K562 (cell line): ENCODE measurements around the gene MRPL38. TPM values are rescaled to one million over a fixed set of nuclear protein-coding genes. Genes with fewer than 3 reads are reported as not detected.

ENCODE experiments used
- ATF7 ChIP-seq: fragments of 450-650 bp; IDR thresholded peaks from 2 replicates; pipeline ENCODE4 v1.7.1; 2014; ENCODE audit warnings: mild to moderate bottlenecking, moderate library complexity
- HIVEP1 ChIP-seq: fragments of 250-450 bp; sonication (Bioruptor Pico); IDR thresholded peaks from 2 replicates; pipeline ENCODE4 v1.4.0; 2020; ENCODE audit warnings: mild to moderate bottlenecking
- KAT7 ChIP-seq: sonication (generic); formaldehyde crosslinking; IDR thresholded peaks from 2 replicates; pipeline ENCODE4 v1.8.0; 2022; ENCODE audit warnings: missing genetic modification reagents, mild to moderate bottlenecking, borderline replicate concordance
- KDM5B ChIP-seq: fragments of 200-600 bp; sonication (generic); IDR thresholded peaks from 2 replicates; pipeline ENCODE4 v1.6.1; 2012; ENCODE audit warnings: low read depth, mild to moderate bottlenecking, moderate library complexity, low read length, control low read depth, inconsistent platforms; ENCODE audit not compliant: insufficient replicate concordance
- SMARCC2 ChIP-seq: fragments of 450-650 bp; IDR thresholded peaks from 2 replicates; pipeline ENCODE4 v1.6.1; 2017; ENCODE audit warnings: antibody characterized with exemption, moderate library complexity, mild to moderate bottlenecking, low read depth
- TAL1 ChIP-seq: fragments of 450-650 bp; IDR thresholded peaks from 2 replicates; pipeline ENCODE4 v1.6.1; 2016; ENCODE audit warnings: mild to moderate bottlenecking
- TBL1XR1 ChIP-seq, 2 experiments: IDR thresholded peaks; 2 replicates each; pipeline ENCODE4 v1.6.1; 2012; ENCODE audit warnings: improper control_type of control experiment in 2 of 2, low read length in 2 of 2, mild to moderate bottlenecking in 1 of 2
- TOE1 ChIP-seq, 2 experiments: fragments of 450-650 bp in 1 of 2; sonication (generic) in 1 of 2; formaldehyde crosslinking in 1 of 2; IDR thresholded peaks; 2 replicates each; pipeline versions ENCODE4 v1.7.1 to v1.8.0; 2016 to 2022; ENCODE audit warnings: borderline replicate concordance in 2 of 2, mild to moderate bottlenecking in 2 of 2, antibody characterized with exemption in 1 of 2, inconsistent platforms in 1 of 2, low read depth in 1 of 2, missing genetic modification reagents in 1 of 2, moderate library complexity in 1 of 2
- ZC3H11A ChIP-seq: IDR thresholded peaks from 2 replicates; pipeline ENCODE4 v1.6.1; 2012; ENCODE audit warnings: low read depth, low read length, improper control_type of control experiment
- ZNF354B ChIP-seq: fragments of 250-450 bp; sonication (Bioruptor Pico); IDR thresholded peaks from 2 replicates; pipeline ENCODE4 v1.4.0; 2020
- ZNF584 ChIP-seq: fragments of 200-800 bp; sonication (Bioruptor generic); IDR thresholded peaks from 2 replicates; pipeline ENCODE4 v1.6.1; 2016; ENCODE audit warnings: low read depth, mild to moderate bottlenecking, missing genetic modification characterization, missing compliant biosample characterization
- ZNF707 ChIP-seq: fragments of 250-450 bp; sonication (Bioruptor Pico); conservative IDR thresholded peaks from 2 replicates; pipeline ENCODE4 v1.8.0; 2022; ENCODE audit warnings: inconsistent platforms, mild to moderate bottlenecking, moderate library complexity
- polyA plus RNA-seq, 8 experiments: library from polyadenylated mRNA; depleted of rRNA in 4 of 8; stranded (reverse) in 5 of 8; unstranded in 3 of 8; fragments of >200 nt; fragmentation: Nextera tagmentation in 2 of 8; fragmentation: Illumina TruSeq in 1 of 8; extraction: Ambion mirVana in 2 of 8; extraction: Trizol in 1 of 8; gene quantifications; 2 replicates each; pipeline versions ENCODE4 v1.2.1 to v1.2.3, GENCODE V29; 2011 to 2014; ENCODE audit warnings: inconsistent platforms in 1 of 8, missing spikeins in 1 of 8
- total RNA-seq, 7 experiments: library from RNA; depleted of rRNA in 6 of 7; stranded (reverse); fragments of >200 nt in 6 of 7; fragmentation: Illumina TruSeq in 2 of 7; extraction: Trizol in 2 of 7; gene quantifications; 2 replicates each; pipeline versions ENCODE4 v1.2.1 to v1.2.3, GENCODE V29; 2011 to 2021; ENCODE audit warnings: low replicate concordance in 1 of 7
- TF ChIP-seq, protein P1 (sequence below): fragments of 250-450 bp; sonication (Bioruptor Pico); IDR thresholded peaks from 2 replicates; pipeline ENCODE4 v1.8.0; 2021; ENCODE audit warnings: moderate library complexity, mild to moderate bottlenecking, inconsistent platforms
- TF ChIP-seq, protein P2 (sequence below): fragments of 250-450 bp; sonication (Bioruptor Pico); IDR thresholded peaks from 2 replicates; pipeline ENCODE4 v1.4.0; 2020; ENCODE audit warnings: mild to moderate bottlenecking, moderate library complexity
- TF ChIP-seq, protein P3 (sequence below): fragments of 250-450 bp; sonication (Bioruptor Pico); IDR thresholded peaks from 2 replicates; pipeline ENCODE4 v1.8.0; 2021; ENCODE audit warnings: borderline replicate concordance, mild to moderate bottlenecking, moderate library complexity; ENCODE audit not compliant: poor library complexity, severe bottlenecking
- TF ChIP-seq, protein P4 (sequence below): fragments of 450-650 bp; IDR thresholded peaks from 2 replicates; pipeline ENCODE4 v1.6.1; 2017; ENCODE audit warnings: antibody characterized with exemption, mild to moderate bottlenecking

The MRPL38 gene
- total and polyA plus RNA-seq, 9 of the 15 experiments (the other 6 are each of a cell fraction or from before 2014, with no cell fraction given): 4.5 to 154 (median 48.5) TPM

DNA sequence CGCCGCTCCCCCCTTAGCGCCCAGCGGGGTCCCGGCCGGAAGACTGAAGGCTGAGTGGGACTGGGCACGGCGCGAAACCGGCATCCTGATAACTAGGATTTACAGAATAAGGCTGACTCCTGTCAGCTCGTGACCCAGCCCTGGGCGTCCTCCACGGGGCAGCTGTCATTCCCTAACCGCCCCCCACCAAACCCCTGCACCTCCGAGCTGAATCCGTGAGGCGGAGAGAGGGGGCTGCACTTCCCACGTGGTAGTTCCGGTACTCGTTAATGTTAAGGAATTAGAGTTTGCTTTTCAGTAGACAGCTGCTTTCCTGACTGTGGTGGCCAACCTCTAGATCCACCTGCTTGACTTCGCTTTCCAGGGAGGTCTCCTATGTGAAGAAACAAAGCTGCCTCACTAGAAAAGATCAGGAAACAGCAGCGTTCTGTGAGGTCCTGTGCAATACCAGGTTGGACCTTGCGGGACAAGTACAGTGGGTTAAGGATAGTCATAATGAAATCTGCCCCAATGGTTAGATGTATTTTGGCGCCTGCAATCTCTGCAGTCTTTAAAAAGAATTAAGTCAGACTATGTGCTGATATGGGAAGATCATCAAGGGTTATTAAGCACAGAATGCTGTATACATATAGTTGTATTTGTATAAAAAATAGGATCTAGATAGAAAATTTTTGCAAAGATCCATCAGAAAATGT, 48.5 kb downstream of the MRPL38 start (continued):
- no peak for TF ChIP-seq ZNF354B (CRISPR knock-in tag)
- no peak for TF ChIP-seq ZNF584 (CRISPR knock-in tag)
- peak; percentile 48 for TF ChIP-seq KDM5B
- TF ChIP-seq ZC3H11A: no peak
- TF ChIP-seq TAL1: no peak
- TF ChIP-seq, protein P1, sequence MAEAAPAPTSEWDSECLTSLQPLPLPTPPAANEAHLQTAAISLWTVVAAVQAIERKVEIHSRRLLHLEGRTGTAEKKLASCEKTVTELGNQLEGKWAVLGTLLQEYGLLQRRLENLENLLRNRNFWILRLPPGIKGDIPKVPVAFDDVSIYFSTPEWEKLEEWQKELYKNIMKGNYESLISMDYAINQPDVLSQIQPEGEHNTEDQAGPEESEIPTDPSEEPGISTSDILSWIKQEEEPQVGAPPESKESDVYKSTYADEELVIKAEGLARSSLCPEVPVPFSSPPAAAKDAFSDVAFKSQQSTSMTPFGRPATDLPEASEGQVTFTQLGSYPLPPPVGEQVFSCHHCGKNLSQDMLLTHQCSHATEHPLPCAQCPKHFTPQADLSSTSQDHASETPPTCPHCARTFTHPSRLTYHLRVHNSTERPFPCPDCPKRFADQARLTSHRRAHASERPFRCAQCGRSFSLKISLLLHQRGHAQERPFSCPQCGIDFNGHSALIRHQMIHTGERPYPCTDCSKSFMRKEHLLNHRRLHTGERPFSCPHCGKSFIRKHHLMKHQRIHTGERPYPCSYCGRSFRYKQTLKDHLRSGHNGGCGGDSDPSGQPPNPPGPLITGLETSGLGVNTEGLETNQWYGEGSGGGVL (CRISPR knock-in tag): no peak
- no peak for TF ChIP-seq ATF7
- 0 out of 2 replicates have a peak, but pooled peaks have one; percentile 81 for TF ChIP-seq KAT7 (CRISPR knock-in tag)
- no peak for TF ChIP-seq ZNF707 (CRISPR knock-in tag)
- TF ChIP-seq, protein P2, sequence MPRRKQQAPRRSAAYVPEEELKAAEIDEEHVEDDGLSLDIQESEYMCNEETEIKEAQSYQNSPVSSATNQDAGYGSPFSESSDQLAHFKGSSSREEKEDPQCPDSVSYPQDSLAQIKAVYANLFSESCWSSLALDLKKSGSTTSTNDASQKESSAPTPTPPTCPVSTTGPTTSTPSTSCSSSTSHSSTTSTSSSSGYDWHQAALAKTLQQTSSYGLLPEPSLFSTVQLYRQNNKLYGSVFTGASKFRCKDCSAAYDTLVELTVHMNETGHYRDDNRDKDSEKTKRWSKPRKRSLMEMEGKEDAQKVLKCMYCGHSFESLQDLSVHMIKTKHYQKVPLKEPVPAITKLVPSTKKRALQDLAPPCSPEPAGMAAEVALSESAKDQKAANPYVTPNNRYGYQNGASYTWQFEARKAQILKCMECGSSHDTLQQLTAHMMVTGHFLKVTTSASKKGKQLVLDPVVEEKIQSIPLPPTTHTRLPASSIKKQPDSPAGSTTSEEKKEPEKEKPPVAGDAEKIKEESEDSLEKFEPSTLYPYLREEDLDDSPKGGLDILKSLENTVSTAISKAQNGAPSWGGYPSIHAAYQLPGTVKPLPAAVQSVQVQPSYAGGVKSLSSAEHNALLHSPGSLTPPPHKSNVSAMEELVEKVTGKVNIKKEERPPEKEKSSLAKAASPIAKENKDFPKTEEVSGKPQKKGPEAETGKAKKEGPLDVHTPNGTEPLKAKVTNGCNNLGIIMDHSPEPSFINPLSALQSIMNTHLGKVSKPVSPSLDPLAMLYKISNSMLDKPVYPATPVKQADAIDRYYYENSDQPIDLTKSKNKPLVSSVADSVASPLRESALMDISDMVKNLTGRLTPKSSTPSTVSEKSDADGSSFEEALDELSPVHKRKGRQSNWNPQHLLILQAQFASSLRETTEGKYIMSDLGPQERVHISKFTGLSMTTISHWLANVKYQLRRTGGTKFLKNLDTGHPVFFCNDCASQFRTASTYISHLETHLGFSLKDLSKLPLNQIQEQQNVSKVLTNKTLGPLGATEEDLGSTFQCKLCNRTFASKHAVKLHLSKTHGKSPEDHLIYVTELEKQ (CRISPR knock-in tag): no peak
- TF ChIP-seq TBL1XR1 (IDR thresholded peaks at IDR 0.05; ENCODE audit: low read length in 2 of 2): no peak
- TF ChIP-seq, protein P3, sequence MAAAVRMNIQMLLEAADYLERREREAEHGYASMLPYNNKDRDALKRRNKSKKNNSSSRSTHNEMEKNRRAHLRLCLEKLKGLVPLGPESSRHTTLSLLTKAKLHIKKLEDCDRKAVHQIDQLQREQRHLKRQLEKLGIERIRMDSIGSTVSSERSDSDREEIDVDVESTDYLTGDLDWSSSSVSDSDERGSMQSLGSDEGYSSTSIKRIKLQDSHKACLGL (CRISPR knock-in tag): no peak
- TF ChIP-seq HIVEP1: no peak
- no peak for TF ChIP-seq TOE1 (IDR thresholded peaks at IDR 0.05; ENCODE audit: borderline replicate concordance)
- TF ChIP-seq TOE1 (CRISPR knock-in tag; IDR thresholded peaks at IDR 0.05; ENCODE audit: borderline replicate concordance, low read depth): no peak
- no peak for TF ChIP-seq SMARCC2
- TF ChIP-seq, protein P4, sequence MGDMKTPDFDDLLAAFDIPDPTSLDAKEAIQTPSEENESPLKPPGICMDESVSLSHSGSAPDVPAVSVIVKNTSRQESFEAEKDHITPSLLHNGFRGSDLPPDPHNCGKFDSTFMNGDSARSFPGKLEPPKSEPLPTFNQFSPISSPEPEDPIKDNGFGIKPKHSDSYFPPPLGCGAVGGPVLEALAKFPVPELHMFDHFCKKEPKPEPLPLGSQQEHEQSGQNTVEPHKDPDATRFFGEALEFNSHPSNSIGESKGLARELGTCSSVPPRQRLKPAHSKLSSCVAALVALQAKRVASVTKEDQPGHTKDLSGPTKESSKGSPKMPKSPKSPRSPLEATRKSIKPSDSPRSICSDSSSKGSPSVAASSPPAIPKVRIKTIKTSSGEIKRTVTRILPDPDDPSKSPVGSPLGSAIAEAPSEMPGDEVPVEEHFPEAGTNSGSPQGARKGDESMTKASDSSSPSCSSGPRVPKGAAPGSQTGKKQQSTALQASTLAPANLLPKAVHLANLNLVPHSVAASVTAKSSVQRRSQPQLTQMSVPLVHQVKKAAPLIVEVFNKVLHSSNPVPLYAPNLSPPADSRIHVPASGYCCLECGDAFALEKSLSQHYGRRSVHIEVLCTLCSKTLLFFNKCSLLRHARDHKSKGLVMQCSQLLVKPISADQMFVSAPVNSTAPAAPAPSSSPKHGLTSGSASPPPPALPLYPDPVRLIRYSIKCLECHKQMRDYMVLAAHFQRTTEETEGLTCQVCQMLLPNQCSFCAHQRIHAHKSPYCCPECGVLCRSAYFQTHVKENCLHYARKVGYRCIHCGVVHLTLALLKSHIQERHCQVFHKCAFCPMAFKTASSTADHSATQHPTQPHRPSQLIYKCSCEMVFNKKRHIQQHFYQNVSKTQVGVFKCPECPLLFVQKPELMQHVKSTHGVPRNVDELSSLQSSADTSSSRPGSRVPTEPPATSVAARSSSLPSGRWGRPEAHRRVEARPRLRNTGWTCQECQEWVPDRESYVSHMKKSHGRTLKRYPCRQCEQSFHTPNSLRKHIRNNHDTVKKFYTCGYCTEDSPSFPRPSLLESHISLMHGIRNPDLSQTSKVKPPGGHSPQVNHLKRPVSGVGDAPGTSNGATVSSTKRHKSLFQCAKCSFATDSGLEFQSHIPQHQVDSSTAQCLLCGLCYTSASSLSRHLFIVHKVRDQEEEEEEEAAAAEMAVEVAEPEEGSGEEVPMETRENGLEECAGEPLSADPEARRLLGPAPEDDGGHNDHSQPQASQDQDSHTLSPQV: no peak
